Measurements from ENCODE around the gene FHAD1. TPM values are rescaled to one million over a fixed set of nuclear protein-coding genes. Genes with fewer than 3 reads are reported as not detected.
A peak's percentile ranks its signal among the peaks of the same experiment; 100 is the strongest.

FHAD1 gene
- polyA plus RNA-seq, 3 donors: 0.67 to 0.69 TPM; not detected in 1

- H3K9me3 ChIP-seq (replicated peaks in 1 of 2; ENCODE audit: control insufficient read depth in 1 of 2, insufficient read depth in 1 of 2, low read length in 2 of 2): no peaks in the 10 kb centered on the region
- TF ChIP-seq CTCF (IDR thresholded peaks at IDR 0.05): no peak
- H3K4me3 ChIP-seq (replicated peaks in 1 of 3; ENCODE audit: low read depth in 2 of 3, low read length in 3 of 3): no peak overlapping the region
- H3K36me3 ChIP-seq (replicated peaks in 1 of 2; ENCODE audit: control insufficient read depth in 1 of 2, insufficient read depth in 2 of 2, low read length in 2 of 2): no peaks in the 10 kb centered on the region
- Mint-ChIP-seq H3K36me3 (no peaks in the 10 kb centered on the region), H3K4me3 (no peak overlapping the region), H3K27ac (no peak overlapping the region), H3K27me3 (ENCODE audit: low read depth in 3 of 3) (peaks cover 10 to 21% (median 16%) of the 10 kb centered on the region in 3 donors), H3K9me3 (peaks cover 0 to 1% (median 0%) of the 10 kb centered on the region in 7 donors), H3K4me1 (peaks cover 12% of the 10 kb centered on the region)
- peaks cover 0 to 7% of the 10 kb centered on the region in 2 donors for H3K27me3 ChIP-seq (ENCODE audit: control insufficient read depth in 2 of 2, insufficient read depth in 2 of 2, low read length in 2 of 2)
- WGBS (ENCODE audit: insufficient coverage): 90% methylated on average over 8 of the region's 8 CpGs
- peaks cover 10 to 12% of the 10 kb centered on the region in 2 donors for H3K4me1 ChIP-seq (ENCODE audit: control insufficient read depth in 1 of 2, insufficient read depth in 2 of 2, low read length in 2 of 2)
- no peak overlapping the region for H3K27ac ChIP-seq (ENCODE audit: low read depth in 1 of 2, low read length in 2 of 2)
- H3K79me2 ChIP-seq (ENCODE audit: insufficient read depth, low read length): no peaks in the 10 kb centered on the region
- DNase-seq: no peak
- H2AFZ ChIP-seq (ENCODE audit: insufficient read depth, low read depth, low read length, poor library complexity, severe bottlenecking): no peak overlapping the region
- no peak overlapping the region for H3K9ac ChIP-seq (ENCODE audit: insufficient read depth, low read length, poor library complexity, severe bottlenecking)
- no peak overlapping the region for H3K4me2 ChIP-seq (replicated peaks; ENCODE audit: extremely low read depth, low read length, poor library complexity, severe bottlenecking)
- intact Hi-C loops (cut with micrococcal nuclease): no loop called here
- no peaks in the 10 kb centered on the region for H4K20me1 ChIP-seq (ENCODE audit: insufficient read depth, low read length)
Observed at GRCh38 chr1:15390667-15391066, 143.6 kb downstream of the FHAD1 start.

- peaks cover 0 to 3% (median 0%) of the 10 kb centered on the region in 7 donors for H3K9me3 Mint-ChIP-seq
- WGBS (ENCODE audit: insufficient coverage): 94% methylated on average over 3 of the region's 4 CpGs
- intact Hi-C loops (cut with micrococcal nuclease): no loop called here
Observed at GRCh38 chr1:15391366-15391765, 144.3 kb downstream of the FHAD1 start.

More at GRCh38 chr1:15391366-15391765, 144.3 kb downstream of the FHAD1 start:
- Histone ChIP-seq H3K36me3 (replicated peaks in 1 of 2; ENCODE audit: control insufficient read depth in 1 of 2, insufficient read depth in 2 of 2, low read length in 2 of 2) (no peaks in the 10 kb centered on the region), H3K27me3 (ENCODE audit: control insufficient read depth in 2 of 2, insufficient read depth in 2 of 2, low read length in 2 of 2) (peaks cover 0 to under 1% of the 10 kb centered on the region in 2 donors), H3K9me3 (replicated peaks in 1 of 2; ENCODE audit: control insufficient read depth in 1 of 2, insufficient read depth in 1 of 2, low read length in 2 of 2) (no peaks in the 10 kb centered on the region), H3K79me2 (ENCODE audit: insufficient read depth, low read length) (no peaks in the 10 kb centered on the region), H2AFZ (ENCODE audit: insufficient read depth, low read depth, low read length, poor library complexity, severe bottlenecking) (no peak overlapping the region), H3K9ac (ENCODE audit: insufficient read depth, low read length, poor library complexity, severe bottlenecking) (no peak overlapping the region), H3K4me2 (replicated peaks; ENCODE audit: extremely low read depth, low read length, poor library complexity, severe bottlenecking) (no peak overlapping the region), H3K27ac (ENCODE audit: low read depth in 1 of 2, low read length in 2 of 2) (no peak overlapping the region), H3K4me3 (replicated peaks in 1 of 3; ENCODE audit: low read depth in 2 of 3, low read length in 3 of 3) (no peak overlapping the region), H3K4me1 (ENCODE audit: control insufficient read depth in 1 of 2, insufficient read depth in 2 of 2, low read length in 2 of 2) (peaks cover 4 to 5% of the 10 kb centered on the region in 2 donors), H4K20me1 (ENCODE audit: insufficient read depth, low read length) (no peaks in the 10 kb centered on the region)
- no peaks in the 10 kb centered on the region for H3K36me3 Mint-ChIP-seq
- peak overlapping the region in 1 of 7 donors; percentile 33 for H3K27ac Mint-ChIP-seq
- H3K27me3 Mint-ChIP-seq (ENCODE audit: low read depth in 3 of 3): peaks cover 6 to 14% (median 11%) of the 10 kb centered on the region in 3 donors
- DNase-seq: no peak
- peaks cover 5% of the 10 kb centered on the region for H3K4me1 Mint-ChIP-seq
- no peak overlapping the region for H3K4me3 Mint-ChIP-seq
- no peak for TF ChIP-seq CTCF (IDR thresholded peaks at IDR 0.05)
